Left lung (tissue), 10 donors: ENCODE data around the gene PDYN. TPM values are rescaled to one million over a fixed set of nuclear protein-coding genes. Genes with fewer than 3 reads are reported as not detected.

Experiments used
- ATAC-seq: fragments of 200-7000 bp; cut with Tn5 transposase; one replicate; pipeline ENCODE4 v1.9.1; 2020; ENCODE audit warnings: moderate library complexity
- DNase-seq, 4 donors: peaks; one replicate each; pipeline ENCODE4 v3.0.0-alpha.2; 2013 to 2020
- H3K27ac ChIP-seq, 2 donors: fragments of 200-600 bp; sonication (generic) in 1 of 2; one replicate each; pipeline versions ENCODE4 v1.5.0 to v1.8.0; 2020 to 2021
- H3K27me3 ChIP-seq, 2 donors: fragments of 200-600 bp; sonication (generic) in 1 of 2; one replicate each; pipeline versions ENCODE4 v1.5.0 to v1.8.0; 2020 to 2021
- H3K36me3 ChIP-seq, 2 donors: fragments of 200-600 bp; sonication (generic) in 1 of 2; one replicate each; pipeline versions ENCODE4 v1.5.0 to v1.8.0; 2020 to 2021
- H3K4me1 ChIP-seq, 2 donors: fragments of 200-600 bp; one replicate each; pipeline ENCODE4 v1.8.0; 2021
- H3K4me3 ChIP-seq, 2 donors: fragments of 200-600 bp; sonication (generic) in 1 of 2; one replicate each; pipeline versions ENCODE4 v1.5.0 to v1.8.0; 2020 to 2021; ENCODE audit warnings: mild to moderate bottlenecking in 1 of 2
- H3K9me3 ChIP-seq, 2 donors: fragments of 200-600 bp; sonication (generic) in 1 of 2; one replicate each; pipeline versions ENCODE4 v1.5.0 to v1.8.0; 2020 to 2021
- intact Hi-C, 2 donors: fragments of 100-400 bp; cut with DNase I; formaldehyde crosslinking; loops; one replicate each; pipeline versions ENCODE4 v1.11.2 to v1.14.2; 2022
- polyA plus RNA-seq, 6 donors: library from polyadenylated mRNA; unstranded; fragments of 120-200 nt; gene quantifications; one replicate each; pipeline ENCODE4 v1.2.1, GENCODE V29; 2013; ENCODE audit not compliant: insufficient read length in 6 of 6
- total RNA-seq, 2 donors: library from RNA; stranded (reverse); fragmentation: NEBNext Ultra II Directional; extraction: Animal tissue kit (Norgen Biotek cat#: 25700); gene quantifications; one replicate each; pipeline ENCODE4 v1.2.1, GENCODE V29; 2021
- TF ChIP-seq, protein P1 (sequence below), 2 donors: fragments of 200-600 bp; sonication (generic) in 1 of 2; IDR thresholded peaks; one replicate each; pipeline versions ENCODE4 v1.5.0 to v1.8.0; 2021; ENCODE audit warnings: antibody characterized with exemption in 2 of 2
- donor health status: DM: no; HTN: yes; CAD: no.
- donor health status: DM: no; HTN: no; CAD: no.

PDYN gene
- total and polyA plus RNA-seq, 8 donors = not detected

DNA sequence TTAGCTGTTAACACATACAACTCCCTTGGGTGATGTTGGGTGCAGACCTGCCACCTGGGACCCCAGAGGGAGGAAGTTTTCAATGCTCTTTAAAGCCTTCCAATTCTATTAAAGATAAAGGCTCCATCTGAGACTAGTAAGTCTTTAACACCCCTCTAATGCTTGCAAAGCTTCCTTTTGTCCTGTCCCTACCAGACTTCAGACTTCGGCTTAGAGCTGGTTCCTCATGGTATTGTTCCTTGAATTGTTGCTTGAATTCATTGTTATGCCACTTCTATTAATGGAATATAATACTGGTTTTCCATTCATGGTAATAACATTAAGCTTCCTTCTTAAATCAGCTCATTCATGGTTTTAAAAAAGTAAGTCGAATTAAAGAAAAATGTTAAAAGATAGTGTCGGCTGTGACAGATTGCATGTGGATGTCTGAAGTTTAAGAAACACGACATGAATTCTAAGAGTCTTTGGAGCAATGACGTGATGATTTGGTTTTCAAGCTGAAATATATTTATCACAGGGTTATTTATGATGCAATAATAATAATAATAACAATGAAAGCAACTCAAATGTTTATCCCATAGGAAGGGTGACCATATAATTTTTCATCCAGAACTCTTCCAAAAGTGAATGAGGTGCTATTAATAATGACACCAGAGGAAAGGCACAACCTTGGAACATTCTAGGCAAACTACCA lies 21.8 kb downstream of the PDYN start:
- intact Hi-C loops = no loop called here
- Histone ChIP-seq H3K27me3 (peaks cover 11 to 62% of the 10 kb centered on the region in 2 donors), H3K4me3 (no peak overlapping the region)

DNA sequence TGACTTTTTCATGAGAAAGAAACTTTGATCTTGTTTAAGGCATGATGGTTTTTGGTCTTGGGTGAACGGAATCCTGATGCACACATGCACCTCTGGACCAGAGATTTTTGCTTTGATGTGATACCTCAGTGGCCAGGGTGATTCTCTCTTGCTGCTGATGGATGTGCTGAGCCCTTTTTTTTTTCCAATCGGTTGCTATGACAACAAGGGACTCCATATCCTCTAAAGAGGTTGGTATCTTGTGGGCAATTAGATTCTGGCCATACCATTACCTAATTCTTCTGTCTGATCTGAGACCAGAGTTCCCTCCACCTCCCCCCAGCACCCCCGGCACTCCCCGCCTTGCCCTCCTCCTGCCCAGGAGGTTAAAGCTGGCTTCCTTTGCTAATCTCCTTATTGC lies 24.9 kb downstream of the PDYN start:
- peaks cover 0 to 22% of the 10 kb centered on the region in 2 donors for H3K4me1 ChIP-seq
- H3K9me3 ChIP-seq = no peaks in the 10 kb centered on the region
- DNase-seq = no peak
- ATAC-seq = no peak
- H3K4me3 ChIP-seq = no peak overlapping the region
- intact Hi-C loops = no loop called here
- H3K27ac ChIP-seq = no peak overlapping the region
- TF ChIP-seq, protein P1, sequence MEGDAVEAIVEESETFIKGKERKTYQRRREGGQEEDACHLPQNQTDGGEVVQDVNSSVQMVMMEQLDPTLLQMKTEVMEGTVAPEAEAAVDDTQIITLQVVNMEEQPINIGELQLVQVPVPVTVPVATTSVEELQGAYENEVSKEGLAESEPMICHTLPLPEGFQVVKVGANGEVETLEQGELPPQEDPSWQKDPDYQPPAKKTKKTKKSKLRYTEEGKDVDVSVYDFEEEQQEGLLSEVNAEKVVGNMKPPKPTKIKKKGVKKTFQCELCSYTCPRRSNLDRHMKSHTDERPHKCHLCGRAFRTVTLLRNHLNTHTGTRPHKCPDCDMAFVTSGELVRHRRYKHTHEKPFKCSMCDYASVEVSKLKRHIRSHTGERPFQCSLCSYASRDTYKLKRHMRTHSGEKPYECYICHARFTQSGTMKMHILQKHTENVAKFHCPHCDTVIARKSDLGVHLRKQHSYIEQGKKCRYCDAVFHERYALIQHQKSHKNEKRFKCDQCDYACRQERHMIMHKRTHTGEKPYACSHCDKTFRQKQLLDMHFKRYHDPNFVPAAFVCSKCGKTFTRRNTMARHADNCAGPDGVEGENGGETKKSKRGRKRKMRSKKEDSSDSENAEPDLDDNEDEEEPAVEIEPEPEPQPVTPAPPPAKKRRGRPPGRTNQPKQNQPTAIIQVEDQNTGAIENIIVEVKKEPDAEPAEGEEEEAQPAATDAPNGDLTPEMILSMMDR (IDR thresholded peaks at IDR 0.05) = no peak
- H3K27me3 ChIP-seq = peaks cover 5 to 63% of the 10 kb centered on the region in 2 donors
- no peaks in the 10 kb centered on the region for H3K36me3 ChIP-seq

More for the DNA sequence above, 21.8 kb downstream of the PDYN start:
- no peaks in the 10 kb centered on the region for H3K36me3 ChIP-seq
- no peaks in the 10 kb centered on the region for H3K9me3 ChIP-seq
- ATAC-seq (no peak), DNase-seq (no peak)
- TF ChIP-seq, protein P1 (IDR thresholded peaks at IDR 0.05) = no peak
- no peak overlapping the region for H3K27ac ChIP-seq
- no peaks in the 10 kb centered on the region for H3K4me1 ChIP-seq

DNA sequence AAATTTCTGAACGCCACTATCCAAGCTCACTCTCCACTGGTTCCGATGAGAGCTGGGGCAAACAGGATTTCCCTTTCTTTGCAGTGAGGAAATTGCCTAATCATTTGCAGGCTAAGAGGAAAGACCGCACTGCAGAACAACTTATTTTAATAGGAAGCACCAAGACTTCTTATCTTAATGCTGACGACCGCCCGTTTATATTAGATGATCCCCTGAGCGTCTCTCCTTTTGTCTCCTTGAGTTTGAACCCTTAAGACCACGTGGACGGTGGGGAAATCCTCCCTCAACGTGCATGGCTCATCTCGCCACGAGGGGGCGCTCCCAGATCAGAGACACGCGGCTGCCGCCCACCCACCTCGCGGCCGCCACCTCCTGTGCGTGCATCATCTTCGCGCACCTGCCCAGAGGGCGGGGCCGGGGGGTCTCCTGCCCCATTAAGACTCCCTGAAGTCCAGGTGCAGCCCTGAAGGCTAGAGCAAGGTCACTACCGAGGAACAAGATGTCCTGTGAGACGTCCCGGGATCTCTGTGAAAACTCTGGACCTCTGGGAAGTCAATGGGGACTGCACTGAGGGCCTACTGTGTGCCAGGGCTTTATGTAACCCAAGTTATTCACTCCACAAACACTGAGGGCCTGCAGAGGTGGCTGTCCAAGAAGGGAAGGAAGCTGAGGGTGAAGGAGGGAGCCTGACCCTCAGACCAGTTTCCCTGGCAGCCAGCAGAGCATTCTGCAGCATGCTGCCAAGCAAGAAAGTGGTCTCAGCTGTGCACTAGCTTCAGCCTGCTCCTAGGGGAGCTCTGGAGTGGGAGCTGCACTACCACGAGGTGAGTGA lies 28.1 kb downstream of the PDYN start:
- no peaks in the 10 kb centered on the region for H3K36me3 ChIP-seq
- H3K4me1 ChIP-seq = peaks cover 0 to 29% of the 10 kb centered on the region in 2 donors
- peak overlapping the region in 1 of 2 donors; percentile 13 for H3K4me3 ChIP-seq
- ATAC-seq = peak; percentile 92
- intact Hi-C loops = no loop called here
- peak overlapping the region in 1 of 2 donors; percentile 84 for H3K27ac ChIP-seq
- DNase-seq = peak; percentile 45 to 87 (median 64)
- H3K27me3 ChIP-seq = peaks cover 0 to 42% of the 10 kb centered on the region in 2 donors
- TF ChIP-seq, protein P1 (IDR thresholded peaks at IDR 0.05) = peak; percentile 88 to 89
- no peaks in the 10 kb centered on the region for H3K9me3 ChIP-seq

DNA sequence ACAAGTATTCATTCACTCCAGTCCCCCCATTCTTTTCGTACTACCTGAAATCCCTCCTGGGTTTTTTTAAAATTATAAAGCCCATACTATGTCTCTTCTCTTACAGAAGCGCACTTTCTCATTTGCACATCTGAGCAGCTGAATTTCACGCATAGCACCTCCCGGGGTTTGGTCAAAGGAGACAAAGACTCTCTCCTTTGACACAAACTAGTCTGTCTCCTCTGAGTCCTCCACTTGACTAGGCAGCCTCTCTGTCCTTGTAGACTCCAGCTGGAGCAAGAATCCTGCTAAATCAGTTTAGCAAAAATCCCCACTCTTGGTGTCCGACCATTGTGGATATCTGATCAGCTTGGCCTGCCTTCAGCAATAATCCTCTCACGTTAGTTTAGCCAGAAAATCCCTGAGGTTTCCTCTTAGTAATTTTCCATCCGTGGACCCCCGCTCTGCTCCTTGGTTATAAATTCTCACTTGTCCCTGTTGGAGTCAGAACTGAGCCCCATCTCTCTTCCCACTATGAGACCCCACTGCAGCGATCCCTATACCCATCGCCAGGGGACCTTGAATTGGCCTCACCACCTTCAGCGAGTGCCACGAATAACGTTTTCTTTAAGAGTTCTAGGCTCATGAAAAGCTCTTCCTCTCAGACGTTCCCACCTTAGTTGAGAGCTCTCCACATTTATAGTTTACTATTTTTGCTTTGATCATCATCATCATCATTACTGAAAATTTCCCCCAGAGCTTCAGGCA lies 29.0 kb downstream of the PDYN start:
- Histone ChIP-seq H3K4me3 (peak overlapping the region in 1 of 2 donors; percentile 13), H3K36me3 (no peaks in the 10 kb centered on the region), H3K9me3 (no peaks in the 10 kb centered on the region), H3K27me3 (peaks cover 0 to 39% of the 10 kb centered on the region in 2 donors), H3K27ac (peak overlapping the region in 1 of 2 donors; percentile 84), H3K4me1 (peaks cover 0 to 29% of the 10 kb centered on the region in 2 donors)
- intact Hi-C loops = loop anchor here in 1 of 2 donors (5.0 kb wide), 1 partner anchor 207 kb away; no protein-coding TSS in a partner anchor
- ATAC-seq = peak; percentile 12
- TF ChIP-seq, protein P1 (IDR thresholded peaks at IDR 0.05) = no peak
- no peak for DNase-seq
